Fibroblast of the conjunctiva (primary cell): ENCODE data around the gene PPT1.

Source experiments
- DNase-seq: peaks from one replicate; pipeline ENCODE4 v3.0.0-alpha.2; 2010; ENCODE audit warnings: low read depth

The PPT1 gene

DNA sequence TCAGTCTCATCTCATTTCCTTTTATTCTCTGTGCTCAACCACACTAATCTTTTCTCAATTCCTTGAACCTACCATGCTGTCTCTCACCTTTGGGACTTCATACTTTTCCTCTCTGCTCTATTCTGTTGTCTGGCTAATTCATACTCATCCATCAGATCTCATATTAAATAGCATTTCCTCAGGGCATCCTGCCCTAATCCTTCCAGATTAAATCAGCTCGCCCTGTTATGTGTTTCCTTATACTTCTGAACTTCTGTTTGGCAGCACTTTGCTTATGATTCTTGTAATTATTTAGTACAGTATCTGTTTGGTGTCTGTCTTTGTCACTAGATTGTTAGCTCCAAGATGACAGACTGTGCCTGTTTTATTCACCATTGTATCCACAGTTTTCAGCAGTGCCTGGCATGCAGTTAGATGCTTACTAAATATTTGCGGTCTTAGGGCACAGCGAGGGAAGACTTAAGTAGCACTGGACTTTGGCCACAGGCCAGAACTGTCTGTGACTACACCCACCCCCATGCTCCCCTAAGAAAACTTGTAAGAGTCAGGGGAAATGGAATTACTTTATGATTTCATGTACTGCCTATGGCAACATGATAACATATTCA lies 66.4 kb downstream of the PPT1 start:
- DNase-seq = no peak

DNA sequence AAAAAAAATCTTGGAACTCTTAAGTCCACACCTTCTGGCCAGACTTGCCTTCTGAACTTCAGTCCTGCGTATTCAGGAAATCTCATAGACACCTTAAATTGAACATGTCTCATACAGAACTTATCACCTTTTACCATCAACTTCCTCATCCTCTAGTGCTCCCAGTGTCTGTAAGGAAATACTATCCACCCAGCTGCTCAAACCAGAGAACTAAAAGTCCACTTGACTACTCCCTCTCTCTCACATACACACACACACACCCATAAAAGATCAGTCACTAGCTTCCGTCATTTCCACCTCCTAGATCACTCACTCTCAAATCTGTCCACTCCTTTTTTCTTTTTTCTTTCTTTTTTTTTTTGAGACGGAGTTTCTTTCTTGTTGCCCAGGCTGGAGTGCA lies 67.4 kb downstream of the PPT1 start:
- no peak for DNase-seq

DNA sequence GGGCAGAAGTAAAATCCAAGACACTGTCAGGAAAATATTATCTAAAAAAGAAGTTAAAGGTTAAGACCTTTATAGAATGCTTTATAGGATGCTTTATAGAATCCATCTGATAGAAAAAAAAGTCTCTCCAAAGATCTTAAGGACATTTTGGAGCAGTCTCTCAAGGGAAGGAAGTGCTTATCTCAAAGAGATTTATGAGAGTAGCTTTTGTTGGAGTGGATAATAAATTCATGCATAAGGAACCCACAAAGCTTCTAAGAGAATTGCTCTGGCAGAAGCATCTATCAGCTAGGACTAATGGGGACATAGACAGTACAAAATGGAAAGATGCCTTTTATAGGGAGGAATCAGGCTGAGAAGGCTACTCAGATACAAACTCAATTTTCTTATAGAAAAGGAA lies 69.4 kb downstream of the PPT1 start:
- DNase-seq = no peak

DNA sequence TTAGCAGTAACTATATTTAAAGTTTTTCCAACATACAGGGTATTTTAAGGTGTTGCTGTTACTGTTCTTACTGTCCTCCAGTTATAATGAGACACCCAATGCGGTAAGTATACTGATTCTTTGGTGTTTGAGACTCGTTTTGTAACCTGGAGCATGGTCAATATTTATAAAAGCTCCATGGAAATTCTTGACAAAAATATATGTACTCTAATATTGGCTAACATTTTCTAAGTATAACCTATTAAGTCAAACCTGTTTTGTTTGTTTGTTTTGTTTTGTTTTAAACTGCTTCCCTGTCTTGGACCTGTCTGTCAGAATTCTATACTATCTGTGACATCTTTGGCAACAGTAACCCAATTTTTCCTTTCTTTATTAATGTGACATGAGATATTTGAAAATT lies 72.4 kb downstream of the PPT1 start:
- DNase-seq = no peak

DNA sequence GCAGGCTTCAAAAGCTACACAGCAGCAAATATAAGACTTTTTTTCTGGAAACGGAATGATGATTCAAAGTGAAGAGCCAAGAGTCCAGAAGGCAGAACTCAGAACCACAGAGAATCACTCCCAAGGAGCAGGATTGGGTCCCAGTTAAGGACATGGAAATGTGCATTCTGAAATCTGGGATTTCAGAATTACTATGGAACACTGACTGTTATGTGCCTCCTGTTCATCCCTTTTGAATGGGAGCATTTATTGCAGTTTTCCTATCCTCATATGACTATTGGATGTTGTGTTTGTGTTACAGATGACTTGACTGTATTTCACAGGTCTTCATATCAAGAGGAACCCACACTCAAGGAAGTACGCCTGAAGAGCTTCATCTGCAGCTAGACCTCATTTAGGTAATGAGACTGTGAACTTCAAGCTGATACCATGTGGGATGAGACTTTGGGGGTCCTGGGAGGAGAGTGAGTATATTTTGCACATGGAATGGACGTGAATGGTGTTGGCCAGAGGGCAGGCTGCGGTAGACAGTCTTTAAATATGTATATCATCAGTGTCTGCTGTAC lies 73.6 kb downstream of the PPT1 start:
- no peak for DNase-seq
